ENCODE data around the gene HTT-AS. TPM values are rescaled to one million over a fixed set of nuclear protein-coding genes. Genes with fewer than 3 reads are reported as not detected.

The HTT-AS gene
- total RNA-seq, 4 donors from 2014 or later = not detected

GRCh38 chr4:3041192-3042142 lies 32.9 kb downstream of the HTT-AS start:
- WGBS, 2 donors = 28 to 30% methylated on average over 38 of the region's 57 CpGs
- TF ChIP-seq POLR2A (IDR thresholded peaks at IDR 0.05) = no peak
- no peak for TF ChIP-seq CTCF (IDR thresholded peaks at IDR 0.05)
- DNase-seq (ENCODE audit: low spot score in 2 of 2) = peak; percentile 64 to 93
- intact Hi-C loops (cut with DNase I; ENCODE audit: low total_unique reads) = no loop called here
- peak overlapping the region; percentile 7 for H3K4me3 ChIP-seq (ENCODE audit: low read depth, poor library complexity, severe bottlenecking)

GRCh38 chr4:3040452-3041191 lies 33.7 kb downstream of the HTT-AS start:
- 83 to 86% methylated on average over 27 of the region's 28 CpGs for WGBS, 2 donors
- TF ChIP-seq POLR2A (IDR thresholded peaks at IDR 0.05) = no peak
- TF ChIP-seq CTCF (IDR thresholded peaks at IDR 0.05) = no peak
- DNase-seq (ENCODE audit: low spot score in 2 of 2) = peak in 1 of 2 donors; percentile 77
- H3K4me3 ChIP-seq (ENCODE audit: low read depth, poor library complexity, severe bottlenecking) = no peak overlapping the region
- intact Hi-C loops (cut with DNase I; ENCODE audit: low total_unique reads) = no loop called here

- H3K4me3 ChIP-seq (ENCODE audit: low read depth, poor library complexity, severe bottlenecking) = no peak overlapping the region
- peak in 1 of 2 donors; percentile 53 for DNase-seq (ENCODE audit: low spot score in 2 of 2)
- WGBS, 2 donors = 84 to 88% methylated on average over 8 of the region's 8 CpGs
- intact Hi-C loops (cut with DNase I; ENCODE audit: low total_unique reads) = no loop called here
- TF ChIP-seq CTCF (IDR thresholded peaks at IDR 0.05) (no peak), POLR2A (IDR thresholded peaks at IDR 0.05) (no peak)
Measured at GRCh38 chr4:3039706-3040366, 34.5 kb downstream of the HTT-AS start.

GRCh38 chr4:3037957-3038461 lies 36.3 kb downstream of the HTT-AS start:
- H3K4me3 ChIP-seq (ENCODE audit: low read depth, poor library complexity, severe bottlenecking) = no peak overlapping the region
- TF ChIP-seq CTCF (IDR thresholded peaks at IDR 0.05) = no peak
- no peak for TF ChIP-seq POLR2A (IDR thresholded peaks at IDR 0.05)
- no peak for DNase-seq (ENCODE audit: low spot score in 2 of 2)
- WGBS, 2 donors = 31 to 36% methylated on average over 6 of the region's 6 CpGs
- intact Hi-C loops (cut with DNase I; ENCODE audit: low total_unique reads) = no loop called here

GRCh38 chr4:3036131-3036952 lies 38.0 kb downstream of the HTT-AS start:
- TF ChIP-seq POLR2A (IDR thresholded peaks at IDR 0.05) (no peak), CTCF (IDR thresholded peaks at IDR 0.05) (no peak)
- WGBS, 2 donors = 82 to 91% methylated on average over 16 to 21 of the region's 21 CpGs
- no peak overlapping the region for H3K4me3 ChIP-seq (ENCODE audit: low read depth, poor library complexity, severe bottlenecking)
- no peak for DNase-seq (ENCODE audit: low spot score in 2 of 2)
- intact Hi-C loops (cut with DNase I; ENCODE audit: low total_unique reads) = no loop called here
